GM18526 (cell line): ENCODE data around the gene GPER1.

Source experiments
- POLR2A ChIP-seq: IDR thresholded peaks from 3 replicates; pipeline ENCODE4 v1.6.1; 2011; ENCODE audit not compliant: insufficient read length; ENCODE audit errors: extremely low read depth

Gene GPER1

DNA sequence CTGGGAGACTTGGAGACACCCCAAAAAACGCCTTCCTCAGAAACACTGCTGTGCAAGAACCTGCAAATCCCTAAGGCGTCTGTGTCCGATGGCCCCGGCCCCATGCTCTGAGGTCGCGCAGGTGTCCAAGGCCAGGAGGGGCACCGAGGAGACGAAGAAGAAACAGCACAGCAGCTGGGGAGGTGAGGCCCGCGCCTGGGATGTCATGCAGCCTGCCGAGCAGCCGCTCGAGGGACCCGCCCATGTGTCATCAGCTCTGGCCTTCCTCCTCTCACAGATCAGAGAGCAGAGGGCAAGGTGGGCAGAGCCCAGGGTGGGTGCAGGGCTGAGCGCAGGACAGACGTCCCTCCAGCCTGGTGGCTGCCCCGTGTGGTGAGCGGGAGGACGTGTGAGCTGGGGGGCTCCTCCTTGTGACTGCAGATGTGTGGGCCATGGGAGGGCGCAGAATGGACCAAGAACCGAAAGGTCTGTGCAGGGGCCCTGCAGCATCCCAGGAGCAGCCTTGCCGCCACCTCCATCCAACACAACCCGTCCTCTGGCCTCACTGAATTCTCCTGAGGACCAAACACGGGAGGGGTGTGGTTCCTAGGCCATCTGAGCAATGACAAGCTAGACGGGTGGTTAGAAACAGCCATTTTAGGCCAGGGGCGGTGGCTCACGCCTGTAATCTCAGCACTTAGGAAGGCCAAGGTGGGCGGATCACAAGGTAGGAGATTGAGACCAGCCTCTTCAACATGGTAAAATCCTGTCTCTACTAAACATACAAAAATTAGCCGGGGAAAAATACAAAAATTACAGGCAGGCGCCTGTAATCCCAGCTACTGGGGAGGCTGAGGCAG lies 13.1 kb upstream of the GPER1 start:
- TF ChIP-seq POLR2A: no peak

- TF ChIP-seq POLR2A: no peak
Observed at GRCh38 chr7:1076184-1077072, 11.5 kb upstream of the GPER1 start.

DNA sequence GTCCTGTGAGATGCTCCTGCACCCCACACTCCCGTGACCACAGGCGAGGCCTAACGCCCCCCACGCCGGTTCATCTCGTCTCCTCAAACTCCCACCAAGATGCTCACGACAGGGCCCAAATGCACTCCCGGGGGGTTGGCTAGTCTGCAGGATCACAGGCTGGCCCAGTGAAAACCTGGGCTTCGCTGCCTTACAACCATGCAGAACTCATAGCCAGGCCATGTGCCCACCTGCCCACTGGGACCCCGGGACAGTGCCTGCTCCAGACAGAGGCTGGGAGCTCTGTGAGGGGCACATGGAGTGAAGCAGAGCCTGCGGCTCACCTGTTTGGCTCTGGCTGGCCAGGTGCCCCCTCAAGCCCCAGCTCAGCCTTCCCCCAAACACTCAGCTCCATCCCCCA lies 9.4 kb upstream of the GPER1 start:
- no peak for TF ChIP-seq POLR2A

- no peak for TF ChIP-seq POLR2A
Observed at GRCh38 chr7:1078985-1079384, 8.9 kb upstream of the GPER1 start.

GRCh38 chr7:1079546-1079945 lies 8.4 kb upstream of the GPER1 start:
- no peak for TF ChIP-seq POLR2A

- no peak for TF ChIP-seq POLR2A
Observed at GRCh38 chr7:1080252-1080920, 7.5 kb upstream of the GPER1 start.

GRCh38 chr7:1080921-1081255 lies 7.0 kb upstream of the GPER1 start:
- TF ChIP-seq POLR2A: no peak

- TF ChIP-seq POLR2A: no peak
Observed at GRCh38 chr7:1081336-1081735, 6.6 kb upstream of the GPER1 start.

DNA sequence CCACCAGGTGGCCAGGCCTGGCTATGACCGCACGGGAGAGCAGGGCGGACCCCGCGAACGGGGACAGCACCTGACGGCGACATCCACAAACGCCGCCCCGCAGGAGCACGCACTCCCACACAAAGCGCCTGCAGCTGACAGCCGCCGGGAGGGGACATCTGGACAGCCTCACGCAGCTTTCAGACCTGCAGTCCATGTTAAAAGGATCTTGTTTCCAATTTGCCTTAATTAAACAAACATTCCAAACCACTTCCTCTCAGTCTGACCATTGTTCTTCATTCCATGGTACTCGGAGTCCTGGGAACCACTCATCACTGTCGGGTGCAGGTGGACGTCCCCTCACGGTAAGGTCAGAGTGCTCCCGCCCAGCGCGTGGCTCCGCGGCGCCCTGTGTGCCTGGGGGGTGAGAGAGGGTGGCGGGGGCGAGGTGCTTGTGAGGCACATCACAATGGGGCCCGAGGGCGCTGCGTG lies 5.9 kb upstream of the GPER1 start:
- TF ChIP-seq POLR2A: no peak

DNA sequence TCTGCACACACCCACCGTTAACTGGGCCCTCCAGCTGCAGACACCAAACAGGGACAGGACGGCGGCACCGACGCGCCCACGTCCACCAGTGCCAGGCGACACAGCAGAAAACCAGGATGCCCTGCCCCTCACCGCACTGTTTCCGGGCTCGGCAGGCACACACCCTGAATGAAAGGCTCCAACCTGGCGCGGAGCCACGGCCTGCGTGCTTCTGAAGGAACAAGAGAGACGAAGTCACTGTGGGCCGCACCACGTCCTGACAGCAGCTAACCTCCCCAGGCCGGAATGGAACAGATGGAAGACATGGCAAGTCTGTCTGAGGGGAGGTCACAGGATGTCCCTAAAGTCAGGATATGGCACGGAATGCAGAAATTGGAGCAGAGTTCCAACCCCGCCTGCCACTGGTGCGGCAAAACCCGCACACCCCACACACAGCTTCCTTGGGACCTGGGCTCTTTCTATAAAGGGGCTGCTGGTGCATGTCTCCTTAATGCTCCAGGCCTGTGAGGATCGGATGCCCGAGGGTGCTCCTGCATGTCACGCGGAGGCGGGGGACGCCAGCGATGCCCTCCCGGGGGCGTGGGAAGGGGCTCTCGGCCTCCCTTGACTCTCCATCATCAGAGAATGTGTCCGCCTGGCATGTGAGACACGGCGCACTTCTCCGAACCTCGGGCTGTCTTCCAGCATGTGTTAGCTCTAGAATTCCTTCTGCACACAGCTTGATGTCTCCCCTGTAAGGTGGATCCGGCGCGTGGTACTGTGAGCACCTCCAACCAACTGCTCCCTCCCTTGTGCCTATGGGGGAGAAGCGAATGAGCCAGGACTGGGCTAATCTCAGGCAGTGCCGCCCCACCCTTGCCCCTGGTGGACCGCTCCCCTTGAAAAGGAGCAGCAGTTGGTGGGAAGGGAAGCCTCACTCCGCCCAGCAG lies 3.9 kb upstream of the GPER1 start:
- no peak for TF ChIP-seq POLR2A

- no peak for TF ChIP-seq POLR2A
Observed at GRCh38 chr7:1085266-1085665, 2.6 kb upstream of the GPER1 start.

GRCh38 chr7:1085910-1086421 lies 1.9 kb upstream of the GPER1 start:
- no peak for TF ChIP-seq POLR2A

- no peak for TF ChIP-seq POLR2A
Observed at GRCh38 chr7:1086588-1087464, 1.1 kb upstream of the GPER1 start.
